Mammary epithelial cell (primary cell): ENCODE data around the gene VPS72.

Source experiments
- EZH2 ChIP-seq: IDR thresholded peaks from 2 replicates; pipeline ENCODE4 v1.6.1; 2012; ENCODE audit warnings: low read length, inconsistent platforms, borderline replicate concordance
- TF ChIP-seq, protein P1 (sequence below), 2 donors: IDR thresholded peaks in 1 of 2; conservative IDR thresholded peaks in 1 of 2; 2 replicates each; pipeline ENCODE4 v1.5.1; 2011 to 2012; ENCODE audit warnings: inconsistent platforms in 2 of 2, low read length in 2 of 2, mild to moderate bottlenecking in 2 of 2, control low read depth in 1 of 2, low read depth in 1 of 2; ENCODE audit not compliant: insufficient read depth in 1 of 2; ENCODE audit errors: extremely low read depth in 1 of 2

DNA sequence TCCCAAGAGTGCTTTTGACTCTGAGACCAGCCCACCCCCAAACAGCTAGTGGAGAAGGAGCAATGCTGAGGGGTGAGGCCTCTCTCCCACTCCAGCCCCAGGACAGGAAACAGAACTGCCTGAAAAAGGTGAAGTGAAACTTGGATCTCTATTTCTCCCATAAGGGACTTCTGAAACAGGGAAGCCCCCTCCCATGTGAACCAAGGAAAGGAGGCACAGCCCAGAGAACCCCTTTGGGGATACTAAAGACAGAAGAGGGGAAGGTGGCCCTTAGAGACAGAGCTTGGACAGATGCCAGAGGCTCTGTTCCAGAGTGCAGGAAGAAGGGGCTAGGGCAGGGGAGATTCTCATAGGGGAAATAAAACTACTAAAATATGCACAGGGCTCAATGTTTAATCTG, 30.6 kb downstream of the VPS72 start:
- TF ChIP-seq, protein P1, sequence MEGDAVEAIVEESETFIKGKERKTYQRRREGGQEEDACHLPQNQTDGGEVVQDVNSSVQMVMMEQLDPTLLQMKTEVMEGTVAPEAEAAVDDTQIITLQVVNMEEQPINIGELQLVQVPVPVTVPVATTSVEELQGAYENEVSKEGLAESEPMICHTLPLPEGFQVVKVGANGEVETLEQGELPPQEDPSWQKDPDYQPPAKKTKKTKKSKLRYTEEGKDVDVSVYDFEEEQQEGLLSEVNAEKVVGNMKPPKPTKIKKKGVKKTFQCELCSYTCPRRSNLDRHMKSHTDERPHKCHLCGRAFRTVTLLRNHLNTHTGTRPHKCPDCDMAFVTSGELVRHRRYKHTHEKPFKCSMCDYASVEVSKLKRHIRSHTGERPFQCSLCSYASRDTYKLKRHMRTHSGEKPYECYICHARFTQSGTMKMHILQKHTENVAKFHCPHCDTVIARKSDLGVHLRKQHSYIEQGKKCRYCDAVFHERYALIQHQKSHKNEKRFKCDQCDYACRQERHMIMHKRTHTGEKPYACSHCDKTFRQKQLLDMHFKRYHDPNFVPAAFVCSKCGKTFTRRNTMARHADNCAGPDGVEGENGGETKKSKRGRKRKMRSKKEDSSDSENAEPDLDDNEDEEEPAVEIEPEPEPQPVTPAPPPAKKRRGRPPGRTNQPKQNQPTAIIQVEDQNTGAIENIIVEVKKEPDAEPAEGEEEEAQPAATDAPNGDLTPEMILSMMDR (conservative IDR thresholded peaks at IDR 0.05 in 1 of 2, IDR thresholded peaks at IDR 0.05 in 1 of 2; ENCODE audit: extremely low read depth in 1 of 2, insufficient read depth in 1 of 2, low read depth in 1 of 2, low read length in 2 of 2) = no peak
- TF ChIP-seq EZH2 = no peak
